GM19035 (cell line): ENCODE data around the gene POLR1A.
"Not testable (repeated sequence)": the region's sequence is repeated elsewhere in the genome, so short reads cannot be mapped to it uniquely, and the experiment has no call there.

Source experiments
- ATAC-seq: cut with Tn5 transposase; IDR thresholded peaks from one replicate; pipeline ENCODE4 v1.9.1; 2021; ENCODE audit not compliant: unreplicated experiment

The POLR1A gene

GRCh38 chr2:85999061-85999831 lies 106.4 kb downstream of the POLR1A start:
- ATAC-seq, result peak; percentile 86

- no peak for ATAC-seq
These were observed 107.4 kb downstream of the POLR1A start for GRCh38 chr2:85998071-85998991.

- ATAC-seq, result no peak
These were observed 108.4 kb downstream of the POLR1A start for GRCh38 chr2:85997017-85997970.

GRCh38 chr2:85996591-85996990 lies 109.1 kb downstream of the POLR1A start:
- ATAC-seq, result no peak

- no peak for ATAC-seq
These were observed 109.8 kb downstream of the POLR1A start for GRCh38 chr2:85995648-85996529.

- ATAC-seq, result no peak
These were observed 110.6 kb downstream of the POLR1A start for GRCh38 chr2:85994897-85995647.

- ATAC-seq, result peak; percentile 22
These were observed 111.3 kb downstream of the POLR1A start for GRCh38 chr2:85994421-85994777.

- no peak for ATAC-seq
These were observed 113.1 kb downstream of the POLR1A start for GRCh38 chr2:85992611-85993010.

- not testable (repeated sequence) for ATAC-seq
These were observed 113.6 kb downstream of the POLR1A start for GRCh38 chr2:85992053-85992452.

- ATAC-seq, result no peak
These were observed 115.6 kb downstream of the POLR1A start for GRCh38 chr2:85990084-85990483.

- ATAC-seq, result no peak
These were observed 116.3 kb downstream of the POLR1A start for GRCh38 chr2:85989288-85989865.

- ATAC-seq, result no peak
These were observed 116.8 kb downstream of the POLR1A start for GRCh38 chr2:85988914-85989270.

GRCh38 chr2:85988175-85988913 lies 117.3 kb downstream of the POLR1A start:
- ATAC-seq, result no peak

- no peak for ATAC-seq
These were observed 118.2 kb downstream of the POLR1A start for GRCh38 chr2:85987266-85988174.

GRCh38 chr2:85986121-85986520 lies 119.6 kb downstream of the POLR1A start:
- ATAC-seq, result no peak

GRCh38 chr2:85984788-85985187 lies 120.9 kb downstream of the POLR1A start:
- ATAC-seq, result no peak

GRCh38 chr2:85983766-85984165 lies 121.9 kb downstream of the POLR1A start:
- ATAC-seq, result no peak
